HG03457 (cell line): ENCODE results near the gene GYPB.
"Not testable (repeated sequence)": the region's sequence is repeated elsewhere in the genome, so short reads cannot be mapped to it uniquely, and the experiment has no call there.

Experiments used
- ATAC-seq: cut with Tn5 transposase; IDR thresholded peaks from one replicate; pipeline ENCODE4 v1.9.1; 2021; ENCODE audit warnings: moderate number of reproducible peaks; ENCODE audit not compliant: unreplicated experiment

Gene GYPB

GRCh38 chr4:144019277-144019676, at the start of gene GYPB:
Gene GYPB (minus strand): TSS chr4:144019380. CDS start chr4:144019287, 93 bp downstream.
- ATAC-seq = not testable (repeated sequence)

DNA sequence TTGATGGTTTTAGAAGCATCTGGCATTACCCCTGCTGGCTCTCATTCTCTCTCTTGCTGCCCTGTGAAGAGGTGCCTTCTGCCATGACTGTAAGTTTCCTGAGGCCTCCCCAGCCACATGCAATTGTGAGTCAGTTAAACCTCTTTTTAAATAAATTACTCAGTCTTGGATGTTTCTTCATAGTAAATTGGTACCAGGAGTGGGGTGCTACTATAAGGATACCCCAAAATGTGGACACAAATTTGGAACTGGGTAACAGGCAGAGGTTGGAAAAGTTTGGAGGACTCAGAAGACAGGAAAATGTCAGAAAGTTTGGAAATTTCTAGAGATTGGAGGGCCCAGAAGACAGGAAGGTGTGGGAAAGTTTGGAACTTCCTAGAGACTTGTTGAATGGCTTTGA, 42.4 kb upstream of the GYPB start:
- ATAC-seq = not testable (repeated sequence)

- not testable (repeated sequence) for ATAC-seq
Observed at GRCh38 chr4:144060234-144060859, 41.2 kb upstream of the GYPB start.

GRCh38 chr4:144056800-144057199, 37.6 kb upstream of the GYPB start:
- no peak for ATAC-seq

GRCh38 chr4:144055336-144055735, 36.2 kb upstream of the GYPB start:
- not testable (repeated sequence) for ATAC-seq

DNA sequence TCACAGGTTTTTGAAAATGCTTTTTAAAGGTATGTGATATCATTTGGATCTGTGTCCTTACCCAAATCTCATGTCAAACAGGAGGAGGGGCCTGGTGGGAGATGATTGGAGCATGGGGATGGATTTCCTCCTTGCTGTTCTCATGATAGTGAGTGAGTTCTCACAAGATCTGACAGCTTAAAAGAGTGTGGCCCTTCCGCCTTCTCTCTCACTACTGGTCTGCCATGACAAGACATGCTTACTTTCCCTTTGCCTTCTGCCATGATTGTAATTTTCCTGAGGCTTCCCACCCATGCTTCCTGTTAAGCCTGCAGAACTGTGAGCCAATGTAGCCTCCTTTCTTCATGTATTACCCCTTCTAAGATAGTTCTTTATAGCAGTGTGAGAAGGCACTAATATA, 32.3 kb upstream of the GYPB start:
- not testable (repeated sequence) for ATAC-seq

DNA sequence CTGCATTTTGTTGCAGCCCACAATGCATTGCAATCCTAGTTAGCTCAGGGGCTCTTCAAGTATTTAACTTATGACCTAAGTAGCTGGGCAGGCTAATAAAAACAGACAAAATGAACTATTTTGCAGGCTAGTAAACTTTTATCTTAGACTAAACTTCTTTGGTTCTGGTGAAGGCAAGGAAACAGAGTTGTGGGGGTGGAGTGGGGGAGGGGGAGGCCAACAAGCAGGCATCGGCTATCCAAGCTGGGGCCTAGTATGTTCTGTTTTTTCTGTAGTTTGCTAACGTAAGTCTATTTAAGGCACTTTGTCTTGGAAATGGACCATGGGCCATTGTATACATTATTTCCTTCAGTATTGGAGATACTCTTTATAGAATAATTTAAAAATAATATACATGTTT, 31.5 kb upstream of the GYPB start:
- not testable (repeated sequence) for ATAC-seq

GRCh38 chr4:144049495-144050424, 30.6 kb upstream of the GYPB start:
- not testable (repeated sequence) for ATAC-seq

DNA sequence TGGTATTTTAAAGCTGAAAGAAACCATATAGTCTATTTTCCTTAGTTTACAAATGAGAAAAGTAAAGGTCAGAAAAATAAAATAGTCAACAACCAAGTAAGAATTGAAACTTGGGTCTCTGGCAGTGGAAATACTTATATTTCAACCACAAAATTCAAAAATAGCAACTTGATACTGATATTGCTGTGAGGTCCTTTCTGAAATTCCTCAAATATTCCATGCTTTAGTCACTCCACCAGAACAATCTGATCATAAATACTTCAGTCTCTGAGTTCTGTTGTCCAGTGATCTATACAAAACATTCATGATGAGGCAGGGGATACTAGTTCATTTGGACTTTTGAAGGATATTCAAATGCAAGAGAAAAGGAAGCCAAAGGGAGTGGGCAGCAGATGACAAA, 25.8 kb upstream of the GYPB start:
- ATAC-seq = not testable (repeated sequence)

DNA sequence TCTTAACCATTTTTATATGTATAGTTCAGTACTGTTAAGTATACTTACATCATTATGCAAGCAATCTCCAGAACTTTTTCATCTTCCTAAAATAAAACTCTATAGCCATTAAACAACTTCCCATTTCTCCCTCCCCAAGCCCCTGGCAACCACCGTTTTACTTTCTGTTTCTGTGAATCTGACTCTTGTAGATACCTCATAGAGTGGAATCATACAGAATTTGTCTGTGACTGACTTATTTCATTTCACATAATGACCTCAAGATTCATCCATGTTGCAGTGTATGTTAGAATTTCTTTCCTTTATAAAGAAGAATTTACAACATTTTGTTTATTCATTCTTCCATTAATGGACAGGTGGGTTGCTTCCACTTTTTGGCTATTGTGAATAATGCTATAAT, 13.4 kb upstream of the GYPB start:
- not testable (repeated sequence) for ATAC-seq

DNA sequence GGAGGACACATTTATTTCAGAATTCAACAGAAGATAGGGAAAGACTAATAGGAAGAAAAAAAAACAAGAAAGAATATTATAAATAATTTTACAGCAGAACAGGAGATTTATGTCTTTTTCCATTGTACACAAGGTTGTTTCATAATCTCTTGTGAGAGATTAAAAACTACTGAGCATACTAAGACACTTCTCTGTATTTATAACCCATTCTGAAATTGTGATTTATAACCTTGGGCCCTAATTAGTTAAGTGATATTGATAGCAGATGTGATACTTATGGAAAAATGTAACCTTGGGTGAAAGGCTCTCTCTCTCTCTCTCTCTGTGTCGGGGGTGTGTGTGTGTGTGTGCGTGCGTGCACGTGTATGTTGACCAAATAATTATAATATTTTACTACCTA, 12.7 kb upstream of the GYPB start:
- not testable (repeated sequence) for ATAC-seq

GRCh38 chr4:144031369-144031768, 12.2 kb upstream of the GYPB start:
- not testable (repeated sequence) for ATAC-seq

GRCh38 chr4:144030708-144031107, 11.5 kb upstream of the GYPB start:
- not testable (repeated sequence) for ATAC-seq

GRCh38 chr4:144026682-144027081, 7.5 kb upstream of the GYPB start:
- not testable (repeated sequence) for ATAC-seq

DNA sequence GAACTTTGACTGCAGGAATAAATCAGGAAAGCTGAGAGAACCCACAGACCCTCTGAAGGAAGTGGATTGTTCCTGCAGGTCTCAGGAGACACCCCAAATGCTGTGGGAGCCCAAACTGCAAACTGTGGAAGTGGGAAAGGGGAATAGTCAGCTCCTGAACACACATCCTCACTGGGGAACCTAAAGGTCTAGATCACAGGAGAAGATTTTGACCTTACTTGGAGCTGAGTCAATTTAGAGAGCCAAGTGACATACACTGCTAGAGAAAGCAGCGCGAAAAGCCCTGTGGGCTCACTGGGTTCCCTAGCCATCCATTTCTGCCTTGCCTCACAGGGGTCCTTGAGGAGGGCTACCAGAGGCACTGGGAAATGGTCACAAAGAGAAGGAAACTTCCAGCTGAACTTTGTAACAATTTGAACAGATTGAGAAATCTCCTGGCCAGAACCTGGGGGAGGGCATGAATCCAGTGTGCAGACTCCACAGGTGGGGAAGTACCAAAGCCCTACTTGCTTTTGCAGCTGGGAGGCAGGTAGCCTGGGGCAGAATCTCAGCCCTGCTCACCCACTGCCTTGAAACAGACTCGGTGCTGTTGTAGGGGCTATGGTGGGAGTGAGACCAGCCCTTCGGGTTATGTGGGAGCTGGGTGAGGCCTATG, 5.3 kb upstream of the GYPB start:
- not testable (repeated sequence) for ATAC-seq

- ATAC-seq = not testable (repeated sequence)
Observed at GRCh38 chr4:144022772-144023400, 3.7 kb upstream of the GYPB start.

DNA sequence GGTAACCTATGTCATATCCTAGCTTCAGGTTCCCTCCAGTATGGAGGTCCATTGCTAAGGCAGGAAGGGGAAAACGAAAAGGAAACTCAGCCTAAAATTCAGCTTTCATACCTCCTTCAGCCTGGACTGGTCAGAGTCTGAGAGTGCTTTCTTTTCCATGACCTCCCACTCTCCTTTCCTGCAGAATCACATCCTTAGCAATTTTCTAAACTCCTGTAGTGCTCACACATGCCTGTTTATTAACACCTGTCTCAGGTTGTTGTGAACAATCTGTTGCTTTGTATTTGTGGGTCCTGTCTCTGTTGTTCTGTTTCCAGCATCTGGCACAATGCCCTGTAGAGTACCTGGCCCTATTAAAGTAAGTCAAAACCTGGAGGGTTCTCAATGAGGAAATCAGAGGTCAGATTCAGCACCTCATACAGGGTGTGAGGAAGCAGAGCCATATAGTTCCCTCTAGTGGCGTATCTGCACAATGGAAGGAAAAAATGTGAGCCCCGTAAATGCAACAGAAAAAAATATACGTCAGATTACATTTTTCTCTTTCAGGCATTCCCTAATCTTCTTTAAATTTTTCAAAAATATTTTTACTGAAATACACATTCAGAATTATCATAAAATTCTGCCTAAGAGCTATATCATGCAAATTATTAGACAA, 2.3 kb upstream of the GYPB start:
- not testable (repeated sequence) for ATAC-seq

DNA sequence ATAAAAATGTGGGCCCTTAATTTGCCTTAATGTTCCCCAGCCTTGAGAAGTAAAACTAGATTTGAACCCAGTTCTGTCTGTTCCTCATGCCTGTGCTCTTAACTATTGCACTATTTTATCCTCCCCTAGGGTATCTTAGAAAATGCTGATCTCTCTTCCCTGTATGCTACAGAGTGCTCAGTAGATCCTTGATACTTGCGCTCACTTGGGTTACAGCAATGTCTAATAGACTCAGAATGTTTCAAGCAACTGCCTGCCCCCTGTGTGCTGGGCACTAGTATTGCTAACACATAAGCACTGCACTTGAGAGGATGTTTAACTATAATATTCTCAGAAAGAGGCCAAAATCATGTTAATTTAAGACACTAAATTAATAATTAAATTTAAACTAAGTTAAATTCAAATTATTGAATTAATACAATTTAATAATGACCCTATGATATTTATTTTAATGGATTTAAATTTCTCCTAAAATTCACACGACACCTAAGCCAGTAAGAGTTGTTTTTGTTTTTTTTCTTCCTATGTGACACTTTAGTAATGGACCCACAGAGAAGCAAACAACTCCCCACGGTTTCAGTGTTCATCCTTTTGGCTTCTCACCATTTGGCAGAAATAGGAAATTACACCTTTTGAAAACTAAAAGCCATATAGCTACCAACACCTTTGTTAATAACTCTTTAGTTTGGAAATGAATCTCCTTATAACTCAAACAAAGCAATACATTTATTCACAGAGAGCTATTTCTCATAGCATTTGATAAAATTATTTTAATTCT, 768 bp downstream of the GYPB start:
- ATAC-seq = not testable (repeated sequence)

- not testable (repeated sequence) for ATAC-seq
Observed at GRCh38 chr4:144017271-144017670, 1.9 kb downstream of the GYPB start.
